IPS-18a (cell line): ENCODE measurements around the gene FRMD4A.

Experiments used
- H3K27ac ChIP-seq: one replicate; pipeline ENCODE4 v1.5.1; 2013; ENCODE audit warnings: low read length
- H3K27me3 ChIP-seq: one replicate; pipeline ENCODE4 v1.6.1; 2013; ENCODE audit warnings: mild to moderate bottlenecking, low read length; ENCODE audit not compliant: control insufficient read depth, insufficient read depth
- H3K36me3 ChIP-seq: one replicate; pipeline ENCODE4 v1.6.1; 2013; ENCODE audit warnings: low read depth, low read length; ENCODE audit not compliant: control insufficient read depth
- H3K4me1 ChIP-seq: one replicate; pipeline ENCODE4 v1.6.1; 2013; ENCODE audit warnings: low read depth, low read length; ENCODE audit not compliant: control insufficient read depth
- H3K4me3 ChIP-seq: one replicate; pipeline ENCODE4 v1.5.1; 2013; ENCODE audit warnings: low read length
- H3K9ac ChIP-seq: one replicate; pipeline ENCODE4 v1.6.1; 2013; ENCODE audit warnings: mild to moderate bottlenecking, low read length, moderate library complexity
- H3K9me3 ChIP-seq: one replicate; pipeline ENCODE4 v1.6.1; 2013; ENCODE audit warnings: low read depth, low read length; ENCODE audit not compliant: control insufficient read depth

FRMD4A gene

GRCh38 chr10:13758756-13759155, 572.0 kb downstream of the FRMD4A start:
- peak overlapping the region; percentile 26 for H3K27ac ChIP-seq
- H3K27me3 ChIP-seq, result no peaks in the 10 kb centered on the region
- no peaks in the 10 kb centered on the region for H3K9me3 ChIP-seq
- peaks cover 35% of the 10 kb centered on the region for H3K4me1 ChIP-seq
- peak overlapping the region; percentile 4 for H3K4me3 ChIP-seq
- H3K36me3 ChIP-seq, result no peaks in the 10 kb centered on the region
- peak overlapping the region; percentile 8 for H3K9ac ChIP-seq

- H3K4me1 ChIP-seq, result peaks cover 35% of the 10 kb centered on the region
- peak overlapping the region; percentile 49 for H3K27ac ChIP-seq
- H3K9me3 ChIP-seq, result no peaks in the 10 kb centered on the region
- no peaks in the 10 kb centered on the region for H3K36me3 ChIP-seq
- H3K4me3 ChIP-seq, result no peak overlapping the region
- no peaks in the 10 kb centered on the region for H3K27me3 ChIP-seq
- no peak overlapping the region for H3K9ac ChIP-seq
These were observed 572.4 kb downstream of the FRMD4A start for GRCh38 chr10:13758312-13758711.

GRCh38 chr10:13754277-13754676, 576.4 kb downstream of the FRMD4A start:
- no peak overlapping the region for H3K9ac ChIP-seq
- no peak overlapping the region for H3K27ac ChIP-seq
- H3K27me3 ChIP-seq, result no peaks in the 10 kb centered on the region
- no peak overlapping the region for H3K4me3 ChIP-seq
- peaks cover 27% of the 10 kb centered on the region for H3K4me1 ChIP-seq
- H3K9me3 ChIP-seq, result no peaks in the 10 kb centered on the region
- no peaks in the 10 kb centered on the region for H3K36me3 ChIP-seq

- Histone ChIP-seq H3K4me1 (peaks cover 7% of the 10 kb centered on the region), H3K27ac (no peak overlapping the region), H3K9me3 (no peaks in the 10 kb centered on the region), H3K9ac (no peak overlapping the region), H3K36me3 (no peaks in the 10 kb centered on the region), H3K27me3 (no peaks in the 10 kb centered on the region), H3K4me3 (no peak overlapping the region)
These were observed 579.4 kb downstream of the FRMD4A start for GRCh38 chr10:13751191-13751764.

GRCh38 chr10:13750299-13751190, 580.2 kb downstream of the FRMD4A start:
- H3K27ac ChIP-seq, result no peak overlapping the region
- H3K27me3 ChIP-seq, result no peaks in the 10 kb centered on the region
- no peaks in the 10 kb centered on the region for H3K9me3 ChIP-seq
- H3K9ac ChIP-seq, result no peak overlapping the region
- H3K36me3 ChIP-seq, result no peaks in the 10 kb centered on the region
- H3K4me3 ChIP-seq, result no peak overlapping the region
- H3K4me1 ChIP-seq, result peaks cover 2% of the 10 kb centered on the region

GRCh38 chr10:13745271-13745670, 585.5 kb downstream of the FRMD4A start:
- Histone ChIP-seq H3K9ac (no peak overlapping the region), H3K4me1 (no peaks in the 10 kb centered on the region), H3K4me3 (no peak overlapping the region), H3K27me3 (no peaks in the 10 kb centered on the region), H3K9me3 (no peaks in the 10 kb centered on the region), H3K27ac (no peak overlapping the region), H3K36me3 (no peaks in the 10 kb centered on the region)

GRCh38 chr10:13743963-13744362, 586.8 kb downstream of the FRMD4A start:
- H3K4me3 ChIP-seq, result no peak overlapping the region
- H3K36me3 ChIP-seq, result no peaks in the 10 kb centered on the region
- H3K9me3 ChIP-seq, result no peaks in the 10 kb centered on the region
- no peaks in the 10 kb centered on the region for H3K4me1 ChIP-seq
- H3K9ac ChIP-seq, result no peak overlapping the region
- no peak overlapping the region for H3K27ac ChIP-seq
- no peaks in the 10 kb centered on the region for H3K27me3 ChIP-seq

GRCh38 chr10:13743101-13743693, 587.5 kb downstream of the FRMD4A start:
- Histone ChIP-seq H3K9me3 (no peaks in the 10 kb centered on the region), H3K27ac (no peak overlapping the region), H3K36me3 (no peaks in the 10 kb centered on the region), H3K4me1 (no peaks in the 10 kb centered on the region), H3K27me3 (no peaks in the 10 kb centered on the region), H3K4me3 (no peak overlapping the region), H3K9ac (no peak overlapping the region)

GRCh38 chr10:13741438-13741837, 589.3 kb downstream of the FRMD4A start:
- H3K4me3 ChIP-seq, result no peak overlapping the region
- H3K9me3 ChIP-seq, result no peaks in the 10 kb centered on the region
- H3K4me1 ChIP-seq, result no peaks in the 10 kb centered on the region
- H3K27ac ChIP-seq, result no peak overlapping the region
- no peaks in the 10 kb centered on the region for H3K36me3 ChIP-seq
- no peaks in the 10 kb centered on the region for H3K27me3 ChIP-seq
- no peak overlapping the region for H3K9ac ChIP-seq

- Histone ChIP-seq H3K27ac (no peak overlapping the region), H3K4me3 (no peak overlapping the region)
These were observed 590.3 kb downstream of the FRMD4A start for GRCh38 chr10:13740461-13740860.

GRCh38 chr10:13739183-13739582, 591.5 kb downstream of the FRMD4A start:
- no peak overlapping the region for H3K4me3 ChIP-seq
- no peaks in the 10 kb centered on the region for H3K27me3 ChIP-seq
- H3K27ac ChIP-seq, result no peak overlapping the region

More at GRCh38 chr10:13740461-13740860, 590.3 kb downstream of the FRMD4A start:
- no peaks in the 10 kb centered on the region for H3K9me3 ChIP-seq
- H3K36me3 ChIP-seq, result no peaks in the 10 kb centered on the region
- no peaks in the 10 kb centered on the region for H3K27me3 ChIP-seq
- no peaks in the 10 kb centered on the region for H3K4me1 ChIP-seq
- H3K9ac ChIP-seq, result no peak overlapping the region

More at GRCh38 chr10:13739183-13739582, 591.5 kb downstream of the FRMD4A start:
- H3K9me3 ChIP-seq, result no peaks in the 10 kb centered on the region
- no peak overlapping the region for H3K9ac ChIP-seq
- no peaks in the 10 kb centered on the region for H3K36me3 ChIP-seq
- no peaks in the 10 kb centered on the region for H3K4me1 ChIP-seq
